Heart left ventricle (tissue), 16 donors: ENCODE data around the gene NCL. TPM values are rescaled to one million over a fixed set of nuclear protein-coding genes. Genes with fewer than 3 reads are reported as not detected.

ENCODE experiments used
- ATAC-seq, 4 donors: fragments of 200-7000 bp; cut with Tn5 transposase; one replicate each; pipeline ENCODE4 v1.9.1; 2020 to 2022; ENCODE audit warnings: moderate library complexity in 4 of 4, mild to moderate bottlenecking in 3 of 4, moderate number of reproducible peaks in 1 of 4
- DNase-seq, 5 donors: peaks; one replicate each; pipeline ENCODE4 v3.0.0-alpha.2; 2020
- H3K27ac ChIP-seq, 12 donors: fragments of 200-600 bp; sonication (generic) in 4 of 12; one replicate each; pipeline versions ENCODE4 v1.5.0 to v1.8.0; 2016 to 2022; ENCODE audit warnings: mild to moderate bottlenecking in 2 of 12
- H3K27me3 ChIP-seq, 9 donors: fragments of 200-600 bp; sonication (generic) in 2 of 9; one replicate each; pipeline versions ENCODE4 v1.5.1 to v1.8.0; 2016 to 2022; ENCODE audit warnings: mild to moderate bottlenecking in 3 of 9
- H3K36me3 ChIP-seq, 9 donors: fragments of 200-600 bp; sonication (generic) in 2 of 9; one replicate each; pipeline versions ENCODE4 v1.5.0 to v1.8.0; 2018 to 2022; ENCODE audit warnings: mild to moderate bottlenecking in 2 of 9
- H3K4me1 ChIP-seq, 12 donors: fragments of 200-600 bp; sonication (generic) in 4 of 12; one replicate each; pipeline versions ENCODE4 v1.5.0 to v1.8.0; 2016 to 2022; ENCODE audit warnings: mild to moderate bottlenecking in 3 of 12
- H3K4me3 ChIP-seq, 12 donors: fragments of 200-600 bp; sonication (generic) in 4 of 12; one replicate each; pipeline versions ENCODE4 v1.5.0 to v1.8.0; 2017 to 2022; ENCODE audit warnings: mild to moderate bottlenecking in 9 of 12, moderate library complexity in 4 of 12
- H3K9me3 ChIP-seq, 12 donors: fragments of 200-600 bp; sonication (generic) in 4 of 12; one replicate each; pipeline versions ENCODE4 v1.5.0 to v1.8.0; 2016 to 2022; ENCODE audit warnings: mild to moderate bottlenecking in 1 of 12
- POLR2A ChIP-seq, 2 donors: fragments of 450-650 bp; IDR thresholded peaks; one replicate each; pipeline ENCODE4 v1.6.1; 2017; ENCODE audit warnings: antibody characterized with exemption in 2 of 2, mild to moderate bottlenecking in 2 of 2, moderate library complexity in 2 of 2
- WGBS, 4 donors: extraction: QIAGEN DNeasy Blood & Tissue Kit in 2 of 4; methylation state at CpG; one replicate each; pipeline versions ENCODE4 v1.1.5 to v1.1.7; 2013 to 2018; 5-methylcytosine and 5-hydroxymethylcytosine counted together
- intact Hi-C, 10 donors: fragments of 100-400 bp; cut with DNase I; formaldehyde crosslinking; loops; one replicate each; pipeline versions ENCODE4 v1.11.1 to v1.14.2; 2022
- polyA plus RNA-seq, 2 donors: library from polyadenylated mRNA; stranded (reverse); fragments of 200-250 nt; gene quantifications; one replicate each; pipeline ENCODE4 v1.2.3, GENCODE V29; 2013
- total RNA-seq, 9 donors: library from RNA; depleted of rRNA in 2 of 9; stranded (reverse); fragments of >200 nt in 2 of 9; fragmentation: NEBNext Ultra II Directional in 3 of 9; extraction: Animal tissue kit (Norgen Biotek cat#: 25700) in 3 of 9; gene quantifications; one replicate each; pipeline versions ENCODE4 v1.1.0 to v1.2.4, GENCODE V29; 2016 to 2023
- TF ChIP-seq, protein P1 (sequence below), 12 donors: fragments of 200-600 bp; sonication (generic) in 4 of 12; IDR thresholded peaks; one replicate each; pipeline versions ENCODE4 v1.5.0 to v1.8.0; 2018 to 2022; ENCODE audit warnings: antibody characterized with exemption in 12 of 12, mild to moderate bottlenecking in 5 of 12
- donor health status: ischemic (EF 13 %, LVEDD 7.1; RV severe dilation, severe dysfunction).
- donor health status: healthy with polysubstance abuse.
- donor health status: DM: no; HTN: yes; CAD: no.
- donor health status: DM: no; HTN: no; CAD: no.
- donor health status: ischemic (EF 25% LVEDD 6.9; RV normal size, moderate dysfunction).
- donor health status: ischemic (EF 25% LVEDD 5.7; RV mildly dilated, moderate dysfunction).
- donor health status: healthy.
- donor health status: DM: yes; HTN: yes; CAD: no.
- donor health status: ischemic (EF 35%, LVEDD 5.7; RV mildly dilated, moderate dysfunction).
- donor health status: nonischemic (EF 11% LVEDD 7.7; RV severe dilation, severe dysfunction).
- donor health status: DM: yes; HTN: yes; CAD: no.
- donor health status: PGD.
- donor health status: ischemic (EF 29% LVEDD 5.4; RV normal size, mild dysfunction).
- donor health status: nonischemic (EF 23%, LVEDD 6.1; RV moderate dilation, normal function).

NCL gene
- total and polyA plus RNA-seq, 11 donors = 60.9 to 352 (median 274) TPM

DNA sequence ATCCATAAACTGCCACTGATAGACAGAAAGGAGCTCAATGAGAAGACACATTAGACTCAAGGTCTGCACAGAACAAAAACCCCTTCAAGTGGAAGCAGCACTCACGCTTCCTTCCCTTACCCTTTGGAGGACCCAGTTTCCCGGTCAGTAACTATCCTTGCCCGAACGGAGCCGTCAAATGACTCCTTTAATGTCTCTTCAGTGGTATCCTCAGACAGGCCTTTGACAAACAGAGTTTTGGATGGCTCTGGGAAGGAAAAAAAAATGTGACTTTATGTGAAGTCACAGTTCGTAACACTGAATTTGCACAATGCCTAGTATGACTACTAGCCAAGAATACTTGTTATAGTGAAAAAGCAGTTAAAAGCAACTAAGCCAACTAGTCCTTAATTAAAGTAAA lies 8.4 kb downstream of the NCL start:
- no peak for ATAC-seq
- Histone ChIP-seq H3K36me3 (peaks cover 3 to 93% (median 82%) of the 10 kb centered on the region in 9 donors), H3K27ac (no peak overlapping the region), H3K27me3 (no peaks in the 10 kb centered on the region), H3K4me1 (peaks cover 0 to 22% (median 0%) of the 10 kb centered on the region in 12 donors), H3K4me3 (no peak overlapping the region), H3K9me3 (no peaks in the 10 kb centered on the region)
- TF ChIP-seq, protein P1, sequence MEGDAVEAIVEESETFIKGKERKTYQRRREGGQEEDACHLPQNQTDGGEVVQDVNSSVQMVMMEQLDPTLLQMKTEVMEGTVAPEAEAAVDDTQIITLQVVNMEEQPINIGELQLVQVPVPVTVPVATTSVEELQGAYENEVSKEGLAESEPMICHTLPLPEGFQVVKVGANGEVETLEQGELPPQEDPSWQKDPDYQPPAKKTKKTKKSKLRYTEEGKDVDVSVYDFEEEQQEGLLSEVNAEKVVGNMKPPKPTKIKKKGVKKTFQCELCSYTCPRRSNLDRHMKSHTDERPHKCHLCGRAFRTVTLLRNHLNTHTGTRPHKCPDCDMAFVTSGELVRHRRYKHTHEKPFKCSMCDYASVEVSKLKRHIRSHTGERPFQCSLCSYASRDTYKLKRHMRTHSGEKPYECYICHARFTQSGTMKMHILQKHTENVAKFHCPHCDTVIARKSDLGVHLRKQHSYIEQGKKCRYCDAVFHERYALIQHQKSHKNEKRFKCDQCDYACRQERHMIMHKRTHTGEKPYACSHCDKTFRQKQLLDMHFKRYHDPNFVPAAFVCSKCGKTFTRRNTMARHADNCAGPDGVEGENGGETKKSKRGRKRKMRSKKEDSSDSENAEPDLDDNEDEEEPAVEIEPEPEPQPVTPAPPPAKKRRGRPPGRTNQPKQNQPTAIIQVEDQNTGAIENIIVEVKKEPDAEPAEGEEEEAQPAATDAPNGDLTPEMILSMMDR (IDR thresholded peaks at IDR 0.05) = no peak
- no peak for TF ChIP-seq POLR2A (IDR thresholded peaks at IDR 0.05)
- DNase-seq = no peak
- 89 to 92% (median 90%) methylated on average over 6 of the region's 6 CpGs for WGBS, 4 donors
- intact Hi-C loops = loop anchor here in 1 of 10 donors (10.0 kb wide), 1 partner anchor 351 kb away; no protein-coding TSS in a partner anchor

DNA sequence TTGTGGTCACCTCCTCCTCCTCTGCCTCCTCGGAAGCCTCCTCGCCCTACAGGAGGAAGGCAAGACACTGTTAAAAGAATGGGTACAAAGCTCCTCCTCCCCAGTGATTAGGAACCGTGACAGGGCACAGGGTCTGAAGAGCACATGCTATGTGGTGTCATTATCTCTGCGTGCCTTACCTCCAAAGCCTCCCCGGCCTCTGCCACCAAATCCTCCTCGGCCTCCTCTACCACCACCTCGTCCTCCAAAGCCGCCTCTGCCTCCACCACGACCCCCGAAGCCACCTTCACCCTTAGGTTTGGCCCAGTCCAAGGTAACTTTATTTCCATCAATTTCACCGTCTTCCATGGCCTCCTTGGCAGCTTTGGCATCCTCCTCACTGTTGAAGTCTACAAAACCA lies 9.1 kb downstream of the NCL start:
- Histone ChIP-seq H3K4me3 (no peak overlapping the region), H3K27me3 (no peaks in the 10 kb centered on the region), H3K9me3 (no peaks in the 10 kb centered on the region), H3K36me3 (peaks cover 3 to 86% (median 75%) of the 10 kb centered on the region in 9 donors), H3K4me1 (peaks cover 0 to 15% (median 0%) of the 10 kb centered on the region in 12 donors), H3K27ac (no peak overlapping the region)
- WGBS, 4 donors = 82 to 88% (median 85%) methylated on average over 11 of the region's 11 CpGs
- ATAC-seq = peak in 1 of 4 donors; percentile 3
- intact Hi-C loops = loop anchor here in 1 of 10 donors (10.0 kb wide), 1 partner anchor 350 kb away; no protein-coding TSS in a partner anchor
- DNase-seq = no peak
- no peak for TF ChIP-seq POLR2A (IDR thresholded peaks at IDR 0.05)
- TF ChIP-seq, protein P1 (IDR thresholded peaks at IDR 0.05) = no peak

DNA sequence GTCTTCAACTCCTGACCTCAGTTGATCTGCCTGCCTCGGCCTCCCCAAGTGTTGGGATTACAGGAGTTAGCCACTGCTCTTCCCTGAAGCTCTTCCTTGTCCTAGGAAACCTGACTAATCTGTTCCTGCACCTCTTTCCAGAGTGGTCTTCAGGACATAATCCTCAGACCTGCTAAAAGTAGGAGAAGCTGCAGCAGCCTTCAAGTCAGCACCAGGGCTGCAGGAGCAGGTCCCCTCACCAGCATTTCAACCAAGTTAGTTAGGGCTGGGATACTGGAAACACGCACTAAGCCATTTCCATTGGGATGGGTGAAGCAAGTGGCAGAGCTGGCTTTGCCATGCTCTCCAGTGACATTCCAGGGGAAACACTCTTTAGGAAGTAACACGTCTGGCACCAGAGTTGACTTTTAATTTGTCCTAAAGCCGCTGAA lies 9.9 kb downstream of the NCL start:
- H3K9me3 ChIP-seq = no peaks in the 10 kb centered on the region
- H3K27ac ChIP-seq = no peak overlapping the region
- H3K4me3 ChIP-seq = no peak overlapping the region
- no peaks in the 10 kb centered on the region for H3K27me3 ChIP-seq
- ATAC-seq (no peak), DNase-seq (no peak)
- peaks cover 3 to 78% (median 67%) of the 10 kb centered on the region in 9 donors for H3K36me3 ChIP-seq
- TF ChIP-seq POLR2A (IDR thresholded peaks at IDR 0.05) = no peak
- TF ChIP-seq, protein P1 (IDR thresholded peaks at IDR 0.05) = no peak
- intact Hi-C loops = loop anchor here in 7 of 10 donors (5.0 to 10.0 kb wide), 4 partner anchors 227 to 352 kb away; no protein-coding TSS in a partner anchor
- peaks cover 0 to 7% (median 0%) of the 10 kb centered on the region in 12 donors for H3K4me1 ChIP-seq
- 77 to 84% (median 80%) methylated on average over 4 of the region's 4 CpGs for WGBS, 4 donors

GRCh38 chr2:231452799-231453508 lies 11.3 kb downstream of the NCL start:
- Histone ChIP-seq H3K4me1 (peaks cover 0 to 6% (median 0%) of the 10 kb centered on the region in 12 donors), H3K27ac (peak overlapping the region in 1 of 12 donors; percentile 12), H3K9me3 (no peaks in the 10 kb centered on the region), H3K27me3 (no peaks in the 10 kb centered on the region), H3K4me3 (no peak overlapping the region), H3K36me3 (peaks cover 3 to 64% (median 52%) of the 10 kb centered on the region in 9 donors)
- DNase-seq (no peak), ATAC-seq (peak in 3 of 4 donors; percentile 5 to 15 (median 13))
- 66 to 76% (median 73%) methylated on average over 10 of the region's 10 CpGs for WGBS, 4 donors
- TF ChIP-seq POLR2A (IDR thresholded peaks at IDR 0.05) = no peak
- TF ChIP-seq, protein P1 (IDR thresholded peaks at IDR 0.05) = no peak
- intact Hi-C loops = loop anchor here (1.0 to 10.0 kb wide), 9 partner anchors 224 to 351 kb away; no protein-coding TSS in a partner anchor
